HG02970 (cell line): ENCODE results near the gene ERC2.

Source experiments
- ATAC-seq: cut with Tn5 transposase; IDR thresholded peaks from one replicate; pipeline ENCODE4 v1.9.1; 2021; ENCODE audit warnings: mild to moderate bottlenecking, moderate library complexity, moderate number of reproducible peaks; ENCODE audit not compliant: unreplicated experiment, low FRiP score

Gene ERC2

GRCh38 chr3:56370991-56371775 lies 97.1 kb downstream of the ERC2 start:
- ATAC-seq, result no peak

DNA sequence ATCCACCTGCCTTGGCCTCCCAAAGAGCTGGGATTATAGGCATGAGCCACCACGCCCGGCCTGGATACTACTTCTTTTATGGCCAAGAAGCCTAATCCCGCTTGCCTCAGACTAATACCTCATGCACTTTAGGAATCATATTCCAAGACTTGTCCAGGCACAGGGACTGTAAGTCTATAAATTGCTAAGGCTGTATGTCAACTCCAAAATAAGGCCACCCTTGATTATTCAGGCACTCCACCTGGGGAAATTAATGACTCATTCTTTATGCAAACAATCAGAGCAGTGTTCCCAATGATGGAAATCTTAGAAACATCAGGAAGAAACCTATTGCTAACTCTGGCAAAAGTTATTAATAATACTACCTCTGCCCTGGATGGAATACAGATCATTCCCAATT lies 98.4 kb downstream of the ERC2 start:
- no peak for ATAC-seq

GRCh38 chr3:56368846-56369245 lies 99.4 kb downstream of the ERC2 start:
- no peak for ATAC-seq

GRCh38 chr3:56366641-56367162 lies 101.6 kb downstream of the ERC2 start:
- ATAC-seq, result no peak

GRCh38 chr3:56365905-56366640 lies 102.2 kb downstream of the ERC2 start:
- no peak for ATAC-seq

DNA sequence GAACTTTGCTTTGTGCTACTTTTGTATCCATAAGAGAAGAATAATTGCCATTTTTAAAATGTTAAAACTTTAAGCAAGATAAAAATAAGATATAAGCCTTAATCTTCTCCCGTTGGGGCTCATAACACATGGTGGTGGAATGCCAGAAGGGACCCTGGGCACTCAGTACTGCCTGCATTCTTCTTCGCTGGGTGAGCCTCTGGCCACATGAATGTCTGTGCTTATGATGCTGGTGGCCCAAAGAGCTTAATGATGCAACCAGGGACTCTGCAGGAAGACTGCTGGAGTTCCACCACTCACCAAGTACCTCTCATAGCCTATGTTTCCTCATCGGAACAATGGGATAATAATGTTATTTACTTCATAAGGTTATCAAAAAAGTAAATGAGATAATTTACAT lies 103.6 kb downstream of the ERC2 start:
- no peak for ATAC-seq

GRCh38 chr3:56363720-56364119 lies 104.5 kb downstream of the ERC2 start:
- ATAC-seq, result no peak

- no peak for ATAC-seq
Observed at GRCh38 chr3:56361731-56362130, 106.5 kb downstream of the ERC2 start.

GRCh38 chr3:56357266-56357665 lies 111.0 kb downstream of the ERC2 start:
- no peak for ATAC-seq

GRCh38 chr3:56356808-56357207 lies 111.5 kb downstream of the ERC2 start:
- no peak for ATAC-seq

DNA sequence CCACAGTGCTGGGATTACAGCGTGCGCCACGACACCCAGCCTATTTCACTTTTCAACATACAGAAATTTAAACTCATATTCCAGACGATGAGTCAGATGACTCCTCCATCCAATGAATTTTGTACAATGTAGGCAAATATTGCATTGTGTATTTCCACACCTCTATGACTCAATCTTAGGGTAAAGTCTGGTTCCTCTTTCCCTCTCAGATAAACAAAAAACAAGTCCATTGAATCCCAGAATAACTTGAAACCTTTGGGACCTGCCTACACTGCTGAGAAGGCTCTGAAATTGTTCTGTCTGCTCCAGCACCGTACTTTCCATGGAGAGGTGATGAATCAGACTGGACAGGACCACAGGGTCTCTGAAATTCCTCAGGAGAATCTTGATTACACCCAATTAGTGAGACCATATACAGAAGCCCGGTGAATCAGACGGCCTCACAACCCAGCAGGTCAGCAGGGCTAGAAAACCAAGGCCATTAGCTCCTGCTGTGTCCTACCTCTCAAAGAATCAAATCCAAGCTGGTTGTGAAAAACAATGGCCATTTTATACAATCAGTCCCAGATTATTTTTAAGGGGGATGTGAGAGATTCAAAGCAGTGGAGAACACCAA lies 112.6 kb downstream of the ERC2 start:
- ATAC-seq, result no peak

- ATAC-seq, result no peak
Observed at GRCh38 chr3:56351537-56351936, 116.7 kb downstream of the ERC2 start.

DNA sequence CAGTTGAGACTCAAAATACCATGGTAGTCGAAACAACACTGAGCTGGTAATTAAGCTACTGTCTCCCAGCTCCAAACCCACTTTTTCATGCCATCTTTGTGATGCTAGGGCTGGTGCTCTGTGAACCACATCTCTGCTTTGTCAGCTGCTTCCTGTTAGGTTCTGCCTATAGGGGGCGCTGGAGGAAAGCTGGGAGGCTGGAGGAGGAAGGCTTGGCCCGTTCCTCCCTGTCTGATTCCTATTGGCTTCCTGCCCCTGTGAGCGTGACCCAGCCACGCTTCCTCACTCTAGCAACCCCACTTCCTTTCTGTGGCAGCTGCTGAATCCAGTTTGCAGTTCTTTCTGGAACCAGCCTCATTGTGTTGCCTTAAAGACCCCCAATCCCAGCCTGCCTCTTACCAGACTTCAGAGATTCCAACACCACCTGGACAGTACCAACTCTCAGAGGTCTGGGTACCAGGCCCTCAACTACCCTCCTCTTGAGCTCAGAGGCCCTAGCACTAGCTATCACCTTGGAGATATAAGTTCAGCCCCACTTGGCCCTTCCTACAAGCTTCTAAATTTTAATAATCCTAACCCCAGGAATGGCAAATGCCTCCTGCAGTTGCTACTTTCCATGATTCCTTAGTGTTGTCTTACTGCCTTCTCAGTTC lies 120.9 kb downstream of the ERC2 start:
- no peak for ATAC-seq

DNA sequence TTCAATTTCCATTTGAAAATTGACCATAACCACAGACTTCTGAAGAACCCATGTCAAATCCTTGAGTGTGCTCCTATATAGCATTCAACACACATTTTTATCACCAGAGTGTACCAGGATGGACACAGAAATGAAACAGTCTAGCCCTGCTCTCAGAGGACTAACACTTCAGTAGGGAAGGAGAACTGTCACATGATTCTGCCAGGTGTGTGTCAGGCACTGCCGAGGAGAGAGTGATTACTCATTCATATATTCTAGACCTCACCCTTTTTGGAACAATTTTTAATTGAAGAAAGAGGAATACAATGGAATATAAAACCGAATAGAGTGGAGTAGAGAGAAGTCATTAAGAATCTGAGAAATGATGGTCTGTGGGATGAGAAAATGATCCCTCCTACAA lies 125.8 kb downstream of the ERC2 start:
- ATAC-seq, result no peak

GRCh38 chr3:56339671-56340070 lies 128.6 kb downstream of the ERC2 start:
- ATAC-seq, result no peak

DNA sequence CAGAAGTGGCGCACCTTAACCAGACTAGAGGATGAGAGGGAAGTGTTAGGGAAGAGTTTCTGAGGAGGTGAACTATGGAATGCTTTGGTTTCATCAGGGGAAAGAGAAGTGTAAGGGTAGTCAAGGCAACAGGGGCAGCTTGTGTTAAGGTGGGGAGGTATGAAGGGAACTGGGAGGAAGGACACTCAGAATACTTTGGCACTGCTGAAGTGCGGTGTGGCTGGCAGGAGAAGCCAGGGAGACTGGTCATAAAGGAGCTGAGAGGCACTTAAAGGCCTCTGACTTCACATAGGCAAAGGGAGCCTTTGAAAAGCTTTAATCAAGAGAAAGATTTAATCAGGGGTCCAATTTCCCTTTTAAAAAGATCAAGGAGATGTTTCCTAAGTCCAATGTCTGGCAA lies 129.0 kb downstream of the ERC2 start:
- no peak for ATAC-seq

GRCh38 chr3:56336023-56336422 lies 132.2 kb downstream of the ERC2 start:
- ATAC-seq, result no peak

DNA sequence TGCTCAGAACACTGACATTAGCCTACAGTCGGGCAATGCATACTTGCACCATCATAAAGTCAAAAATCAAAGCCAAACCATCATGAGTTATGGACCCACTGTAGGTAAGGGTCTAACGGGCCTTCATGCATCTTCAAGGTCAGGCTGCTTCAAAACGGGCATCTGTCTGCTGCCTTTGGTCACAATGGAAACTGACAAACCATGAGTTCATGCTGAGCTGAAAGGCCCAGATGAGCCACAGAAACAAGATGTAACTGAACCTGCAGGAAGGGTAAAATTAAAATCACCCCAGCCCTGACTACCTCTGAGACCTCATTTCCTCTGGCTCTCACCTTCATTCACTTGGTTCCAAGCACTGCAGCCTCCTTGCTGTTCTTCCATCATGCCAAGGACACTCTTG lies 143.8 kb downstream of the ERC2 start:
- no peak for ATAC-seq

- ATAC-seq, result no peak
Observed at GRCh38 chr3:56323986-56324420, 144.3 kb downstream of the ERC2 start.

GRCh38 chr3:56322862-56323261 lies 145.4 kb downstream of the ERC2 start:
- ATAC-seq, result no peak

DNA sequence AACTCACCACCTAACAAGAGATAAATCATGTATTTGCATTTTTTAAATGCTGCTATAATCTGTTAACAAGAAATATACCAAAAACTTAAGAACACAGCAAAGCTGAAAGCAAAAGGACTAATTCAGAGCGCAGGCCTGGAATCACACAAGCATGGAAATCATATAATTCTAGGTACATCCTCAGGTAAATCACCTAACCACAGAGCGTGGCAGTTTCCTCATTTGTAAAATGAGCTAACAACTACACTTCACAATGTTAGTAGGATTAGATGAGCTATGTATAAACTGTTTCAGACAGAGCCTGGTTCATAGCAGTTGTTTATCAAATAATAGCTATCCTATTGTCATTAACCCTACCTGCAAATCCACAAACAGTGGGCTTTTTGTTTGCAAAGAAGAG lies 146.4 kb downstream of the ERC2 start:
- ATAC-seq, result no peak
